Cardiac muscle cell (in vitro differentiated cells and primary cell): ENCODE results near the gene PITPNC1. TPM values are rescaled to one million over a fixed set of nuclear protein-coding genes. Genes with fewer than 3 reads are reported as not detected.

Experiments used
- DNase-seq, 2 donors: peaks; one replicate each; pipeline versions ENCODE4 v3.0.0 to v3.0.0-alpha.2; 2010 to 2017; ENCODE audit warnings: low read depth in 1 of 2, low spot score in 1 of 2
- H3K27ac ChIP-seq: fragments of 200-600 bp; sonication (generic); 2 replicates; pipeline ENCODE4 v1.5.1; 2016
- H3K27me3 ChIP-seq: fragments of 200-600 bp; sonication (generic); 2 replicates; pipeline ENCODE4 v1.6.0; 2016; ENCODE audit warnings: control low read depth
- H3K36me3 ChIP-seq: fragments of 200-600 bp; sonication (generic); 2 replicates; pipeline ENCODE4 v1.5.1; 2016; ENCODE audit warnings: control low read depth
- H3K4me1 ChIP-seq: fragments of 200-600 bp; sonication (generic); 2 replicates; pipeline ENCODE4 v1.8.1; 2017; ENCODE audit warnings: low read depth, mild to moderate bottlenecking, mixed run types
- H3K4me3 ChIP-seq: fragments of 200-600 bp; sonication (generic); 2 replicates; pipeline ENCODE4 v1.5.1; 2016; ENCODE audit warnings: mild to moderate bottlenecking
- H3K9me3 ChIP-seq: fragments of 200-600 bp; sonication (generic); 2 replicates; pipeline ENCODE4 v1.5.1; 2017; ENCODE audit warnings: low read depth, mild to moderate bottlenecking, control low read depth
- polyA plus RNA-seq: library from polyadenylated mRNA; unstranded; fragments of >200 nt; fragmentation: Nextera tagmentation; extraction: Ambion mirVana; gene quantifications from 2 replicates; pipeline ENCODE4 v1.2.1, GENCODE V29; 2016
- total RNA-seq: library from RNA; depleted of rRNA; stranded (reverse); fragments of >200 nt; gene quantifications from 2 replicates; pipeline ENCODE4 v1.2.3, GENCODE V29; 2016
- TF ChIP-seq, protein P1 (sequence below): IDR thresholded peaks from 2 replicates; pipeline ENCODE4 v1.5.1; 2012; ENCODE audit warnings: low read depth, mild to moderate bottlenecking, low read length

PITPNC1 gene
- total and polyA plus RNA-seq, 2 experiments from 2014 or later = 4.8 to 5.7 TPM

GRCh38 chr17:67585077-67585602, 208.1 kb downstream of the PITPNC1 start:
- no peak for DNase-seq
- TF ChIP-seq, protein P1, sequence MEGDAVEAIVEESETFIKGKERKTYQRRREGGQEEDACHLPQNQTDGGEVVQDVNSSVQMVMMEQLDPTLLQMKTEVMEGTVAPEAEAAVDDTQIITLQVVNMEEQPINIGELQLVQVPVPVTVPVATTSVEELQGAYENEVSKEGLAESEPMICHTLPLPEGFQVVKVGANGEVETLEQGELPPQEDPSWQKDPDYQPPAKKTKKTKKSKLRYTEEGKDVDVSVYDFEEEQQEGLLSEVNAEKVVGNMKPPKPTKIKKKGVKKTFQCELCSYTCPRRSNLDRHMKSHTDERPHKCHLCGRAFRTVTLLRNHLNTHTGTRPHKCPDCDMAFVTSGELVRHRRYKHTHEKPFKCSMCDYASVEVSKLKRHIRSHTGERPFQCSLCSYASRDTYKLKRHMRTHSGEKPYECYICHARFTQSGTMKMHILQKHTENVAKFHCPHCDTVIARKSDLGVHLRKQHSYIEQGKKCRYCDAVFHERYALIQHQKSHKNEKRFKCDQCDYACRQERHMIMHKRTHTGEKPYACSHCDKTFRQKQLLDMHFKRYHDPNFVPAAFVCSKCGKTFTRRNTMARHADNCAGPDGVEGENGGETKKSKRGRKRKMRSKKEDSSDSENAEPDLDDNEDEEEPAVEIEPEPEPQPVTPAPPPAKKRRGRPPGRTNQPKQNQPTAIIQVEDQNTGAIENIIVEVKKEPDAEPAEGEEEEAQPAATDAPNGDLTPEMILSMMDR = no peak
- no peaks in the 10 kb centered on the region for H3K9me3 ChIP-seq
- peaks cover 4% of the 10 kb centered on the region for H3K4me1 ChIP-seq
- no peak overlapping the region for H3K27ac ChIP-seq
- no peaks in the 10 kb centered on the region for H3K27me3 ChIP-seq
- no peaks in the 10 kb centered on the region for H3K36me3 ChIP-seq
- no peak overlapping the region for H3K4me3 ChIP-seq

GRCh38 chr17:67588326-67588725, 211.2 kb downstream of the PITPNC1 start:
- TF ChIP-seq, protein P1 = no peak
- H3K4me1 ChIP-seq = peaks cover 4% of the 10 kb centered on the region
- H3K27me3 ChIP-seq = no peaks in the 10 kb centered on the region
- H3K9me3 ChIP-seq = no peaks in the 10 kb centered on the region
- H3K36me3 ChIP-seq = no peaks in the 10 kb centered on the region
- no peak for DNase-seq
- no peak overlapping the region for H3K4me3 ChIP-seq
- H3K27ac ChIP-seq = no peak overlapping the region

DNA sequence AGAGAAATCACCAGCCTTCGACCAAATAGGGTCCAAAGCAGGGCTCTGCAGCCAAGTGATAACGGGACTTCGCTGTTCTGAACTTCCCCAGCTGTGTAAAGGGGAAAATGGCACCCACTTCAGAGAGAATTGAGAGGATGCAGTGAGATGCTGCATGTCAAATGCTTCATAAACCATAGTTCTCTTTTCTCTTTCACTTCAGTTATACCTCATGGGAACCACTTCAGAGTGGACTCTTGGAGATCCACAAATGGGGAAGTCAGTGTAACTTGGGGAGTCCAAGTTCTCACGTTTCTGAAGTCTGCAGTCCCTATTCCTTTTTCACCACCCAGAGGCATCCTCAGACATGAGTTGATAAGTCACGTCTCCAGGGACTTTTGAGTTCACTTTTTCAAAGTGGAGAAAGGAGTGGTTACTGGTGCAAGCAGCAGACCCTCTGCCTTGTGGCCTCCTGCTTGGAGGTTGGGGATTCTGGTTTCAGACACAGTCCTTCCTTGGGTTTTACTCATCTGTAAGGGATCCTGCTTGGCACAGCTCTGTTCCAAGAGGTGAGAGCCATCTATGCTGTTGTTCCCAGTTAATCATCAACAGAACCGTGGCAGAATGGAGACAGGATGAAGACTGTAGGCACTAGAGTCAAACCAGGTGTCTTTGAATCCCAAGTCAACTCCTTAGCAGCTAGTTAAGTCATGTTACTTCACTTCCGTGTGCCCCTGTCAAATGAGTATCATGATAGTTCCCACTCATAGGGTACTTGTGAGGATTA, 217.2 kb downstream of the PITPNC1 start:
- TF ChIP-seq, protein P1 = no peak
- Histone ChIP-seq H3K9me3 (no peaks in the 10 kb centered on the region), H3K27ac (no peak overlapping the region), H3K27me3 (no peaks in the 10 kb centered on the region), H3K4me3 (no peak overlapping the region), H3K4me1 (no peaks in the 10 kb centered on the region), H3K36me3 (no peaks in the 10 kb centered on the region)
- no peak for DNase-seq

GRCh38 chr17:67600408-67600807, 223.3 kb downstream of the PITPNC1 start:
- Histone ChIP-seq H3K9me3 (no peaks in the 10 kb centered on the region), H3K27me3 (no peaks in the 10 kb centered on the region), H3K27ac (no peak overlapping the region), H3K4me1 (no peaks in the 10 kb centered on the region), H3K36me3 (no peaks in the 10 kb centered on the region), H3K4me3 (no peak overlapping the region)
- no peak for DNase-seq
- TF ChIP-seq, protein P1 = no peak

DNA sequence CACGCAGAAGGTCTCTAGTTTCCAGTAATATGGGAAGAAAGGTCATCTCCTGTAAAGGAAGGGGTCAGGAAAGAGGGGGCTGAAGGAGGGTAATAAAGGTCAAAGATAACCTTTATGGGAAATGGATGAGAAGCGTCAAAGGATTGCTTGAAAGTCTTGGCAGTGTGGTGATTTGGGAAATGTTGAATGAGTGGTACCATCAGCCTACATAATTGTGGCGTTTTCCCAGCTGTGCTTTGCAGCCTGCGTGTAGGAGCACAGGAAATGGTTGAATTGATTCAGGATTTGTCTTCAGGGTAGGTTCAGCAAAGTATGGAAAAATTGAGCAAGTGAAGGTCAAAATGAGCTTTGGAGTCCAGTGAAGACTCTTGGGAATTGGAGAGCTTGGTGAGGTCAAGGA, 224.8 kb downstream of the PITPNC1 start:
- no peak overlapping the region for H3K4me3 ChIP-seq
- peaks cover 8% of the 10 kb centered on the region for H3K4me1 ChIP-seq
- no peaks in the 10 kb centered on the region for H3K36me3 ChIP-seq
- no peak overlapping the region for H3K27ac ChIP-seq
- H3K9me3 ChIP-seq = no peaks in the 10 kb centered on the region
- DNase-seq = peak in 1 of 2 donors; percentile 33
- H3K27me3 ChIP-seq = no peaks in the 10 kb centered on the region
- TF ChIP-seq, protein P1 = no peak
